ENCODE measurements around the gene KLHDC4. TPM values are rescaled to one million over a fixed set of nuclear protein-coding genes. Genes with fewer than 3 reads are reported as not detected.

KLHDC4 gene
- total RNA-seq, 1 donor from 2014 or later: 40.4 TPM

DNA sequence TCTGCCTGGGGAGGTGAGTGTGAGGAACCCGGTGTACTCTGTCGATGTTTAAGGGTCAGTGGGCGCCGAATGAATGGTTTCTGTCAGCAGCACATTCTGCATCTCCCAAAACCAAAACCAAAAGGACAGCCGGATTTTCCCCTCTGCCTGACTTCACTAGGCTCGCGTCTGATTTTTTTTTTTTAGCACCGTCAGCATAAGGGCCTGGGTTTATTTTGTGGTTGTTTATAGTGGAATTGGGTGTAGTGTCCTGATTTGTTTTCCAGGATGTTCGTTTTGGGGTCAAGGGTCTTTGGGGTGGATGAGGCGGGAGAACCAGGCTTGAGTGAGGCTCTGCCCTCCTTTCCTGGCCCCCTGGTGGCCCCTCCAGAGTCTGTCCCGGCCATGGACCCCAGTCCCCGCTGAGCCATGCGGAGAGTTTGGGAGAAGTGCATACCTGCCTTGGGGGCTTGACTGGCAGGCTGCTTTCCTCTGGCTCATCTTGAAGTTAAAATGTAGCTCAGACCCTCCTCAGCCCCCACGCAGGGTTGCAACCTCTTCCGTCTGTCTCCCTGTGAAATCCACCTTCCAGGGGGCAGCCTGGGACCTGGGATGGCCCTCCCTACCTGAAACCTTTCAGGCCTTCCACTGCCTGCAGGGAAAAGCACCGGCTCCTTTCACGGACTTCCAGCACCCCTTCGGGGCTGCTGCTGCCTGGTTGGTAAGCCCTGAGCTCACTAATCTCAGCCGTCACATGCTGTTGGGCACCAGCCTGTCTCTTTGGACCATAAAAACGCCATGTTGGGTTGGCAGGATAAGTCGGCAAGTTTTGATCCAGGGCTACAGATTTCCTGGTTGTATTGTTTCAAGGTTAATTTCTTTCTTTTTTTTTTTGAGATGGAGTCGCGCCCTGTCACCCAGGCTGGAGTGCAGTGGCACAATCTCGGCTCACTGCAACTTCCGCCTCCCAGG is 103.3 kb downstream of the KLHDC4 start:
- no peak for DNase-seq (ENCODE audit: low read depth)
- no peak overlapping the region for H3K4me3 ChIP-seq (ENCODE audit: low read depth, low read length)
- H3K27me3 ChIP-seq (ENCODE audit: control insufficient read depth, insufficient read depth, low read length): peaks cover 22% of the 10 kb centered on the region
- TF ChIP-seq, protein P1, sequence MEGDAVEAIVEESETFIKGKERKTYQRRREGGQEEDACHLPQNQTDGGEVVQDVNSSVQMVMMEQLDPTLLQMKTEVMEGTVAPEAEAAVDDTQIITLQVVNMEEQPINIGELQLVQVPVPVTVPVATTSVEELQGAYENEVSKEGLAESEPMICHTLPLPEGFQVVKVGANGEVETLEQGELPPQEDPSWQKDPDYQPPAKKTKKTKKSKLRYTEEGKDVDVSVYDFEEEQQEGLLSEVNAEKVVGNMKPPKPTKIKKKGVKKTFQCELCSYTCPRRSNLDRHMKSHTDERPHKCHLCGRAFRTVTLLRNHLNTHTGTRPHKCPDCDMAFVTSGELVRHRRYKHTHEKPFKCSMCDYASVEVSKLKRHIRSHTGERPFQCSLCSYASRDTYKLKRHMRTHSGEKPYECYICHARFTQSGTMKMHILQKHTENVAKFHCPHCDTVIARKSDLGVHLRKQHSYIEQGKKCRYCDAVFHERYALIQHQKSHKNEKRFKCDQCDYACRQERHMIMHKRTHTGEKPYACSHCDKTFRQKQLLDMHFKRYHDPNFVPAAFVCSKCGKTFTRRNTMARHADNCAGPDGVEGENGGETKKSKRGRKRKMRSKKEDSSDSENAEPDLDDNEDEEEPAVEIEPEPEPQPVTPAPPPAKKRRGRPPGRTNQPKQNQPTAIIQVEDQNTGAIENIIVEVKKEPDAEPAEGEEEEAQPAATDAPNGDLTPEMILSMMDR (IDR thresholded peaks at IDR 0.05; ENCODE audit: insufficient read depth, low read length, poor library complexity, severe bottlenecking): no peak
- H3K36me3 ChIP-seq (ENCODE audit: control insufficient read depth, insufficient read depth, low read length): no peaks in the 10 kb centered on the region

DNA sequence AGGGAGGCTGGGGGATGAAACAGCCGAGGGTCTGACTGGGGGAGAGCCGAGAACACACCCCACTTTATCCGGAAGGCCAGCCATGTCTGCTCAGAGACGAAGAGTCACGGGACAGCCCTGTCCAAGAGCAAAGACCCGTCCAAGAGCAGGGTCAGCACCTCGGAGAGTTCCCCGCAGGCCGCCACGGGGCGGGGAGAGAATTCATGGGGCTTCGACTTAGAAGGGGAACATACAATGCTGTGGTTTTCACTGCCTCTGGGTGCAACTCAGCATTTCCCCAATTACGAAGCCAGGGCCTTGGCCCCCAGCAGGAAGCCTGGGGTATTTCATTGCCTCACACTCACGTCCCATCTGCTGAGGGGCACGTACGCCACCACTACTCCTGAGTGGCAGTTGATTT is 104.2 kb downstream of the KLHDC4 start:
- no peak for DNase-seq (ENCODE audit: low read depth)

DNA sequence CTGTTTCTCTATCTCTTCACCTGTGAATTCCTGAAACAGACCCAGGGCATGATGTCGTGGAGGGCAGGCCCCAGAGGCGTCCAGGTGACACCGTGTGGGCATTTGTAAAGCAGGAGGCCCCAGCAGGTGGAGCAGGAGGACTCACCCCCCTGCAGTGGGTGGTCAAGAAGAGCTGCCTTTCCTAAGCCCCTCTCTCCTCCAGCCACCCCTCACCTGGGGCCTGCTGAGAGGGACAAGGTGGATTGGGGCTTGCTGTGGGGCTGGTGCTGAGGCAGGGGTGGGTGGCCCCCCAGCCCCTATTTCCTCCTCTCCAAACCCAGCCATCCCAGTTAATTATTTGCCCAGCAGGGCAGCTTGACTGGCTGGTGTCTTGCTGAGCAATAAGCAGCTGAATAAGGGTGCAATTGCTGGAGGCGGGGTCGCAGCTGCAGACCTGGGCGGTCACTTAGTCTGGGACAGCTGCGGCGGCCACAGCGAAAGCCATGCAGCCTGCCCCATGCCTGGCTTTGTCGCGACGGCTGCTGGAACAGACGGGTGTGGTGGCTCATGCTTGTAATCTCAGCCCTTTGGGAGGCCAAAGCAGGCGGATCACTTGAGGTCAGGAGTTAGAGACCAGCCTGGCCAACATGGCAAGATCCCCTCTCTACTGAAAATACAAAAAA is 107.1 kb downstream of the KLHDC4 start:
- Histone ChIP-seq H3K27me3 (ENCODE audit: control insufficient read depth, insufficient read depth, low read length) (peaks cover 28% of the 10 kb centered on the region), H3K4me3 (ENCODE audit: low read depth, low read length) (no peak overlapping the region), H3K36me3 (ENCODE audit: control insufficient read depth, insufficient read depth, low read length) (no peaks in the 10 kb centered on the region)
- no peak for DNase-seq (ENCODE audit: low read depth)
- TF ChIP-seq, protein P1 (IDR thresholded peaks at IDR 0.05; ENCODE audit: insufficient read depth, low read length, poor library complexity, severe bottlenecking): no peak

More for the DNA sequence above, 104.2 kb downstream of the KLHDC4 start:
- TF ChIP-seq, protein P1 (IDR thresholded peaks at IDR 0.05; ENCODE audit: insufficient read depth, low read length, poor library complexity, severe bottlenecking): no peak
- Histone ChIP-seq H3K36me3 (ENCODE audit: control insufficient read depth, insufficient read depth, low read length) (no peaks in the 10 kb centered on the region), H3K27me3 (ENCODE audit: control insufficient read depth, insufficient read depth, low read length) (peaks cover 19% of the 10 kb centered on the region), H3K4me3 (ENCODE audit: low read depth, low read length) (no peak overlapping the region)

Other genes starting within 250 kb of the KLHDC4 start
- 1.9 and 2.1 TPM in 2 replicates for gene JPH3, start 163.5 kb downstream of the KLHDC4 start, total RNA-seq
- gene SLC7A5, start 103.5 kb upstream of the KLHDC4 start, total RNA-seq: 308 and 355 TPM in 2 replicates
- gene CA5A, start 170.5 kb upstream of the KLHDC4 start, total RNA-seq: not detected in 2 replicates
- 25.9 and 35.4 TPM in 2 replicates for gene BANP, start 185.4 kb upstream of the KLHDC4 start, total RNA-seq